SU-DHL-6 (cell line): ENCODE results near the gene PRKAR2B.

Experiments
- H2AFZ ChIP-seq: fragments of 200-600 bp; sonication (generic); 2 replicates; pipeline ENCODE4 v1.6.1; 2014; ENCODE audit warnings: low read depth, mild to moderate bottlenecking, moderate library complexity, mixed read lengths, antibody characterized with exemption, low read length; ENCODE audit not compliant: severe bottlenecking
- H3F3A ChIP-seq: fragments of 200-600 bp; shearing (Covaris generic); 2 replicates; pipeline ENCODE4 v1.6.0; 2016; ENCODE audit warnings: antibody characterized with exemption, mild to moderate bottlenecking; ENCODE audit not compliant: insufficient read depth
- H3K27ac ChIP-seq: fragments of 200-600 bp; sonication (generic); 2 replicates; pipeline ENCODE4 v1.5.1; 2016; ENCODE audit warnings: low read depth, mild to moderate bottlenecking, low read length, moderate library complexity, mixed read lengths
- H3K27me3 ChIP-seq: fragments of 200-600 bp; sonication (generic), shearing (Covaris generic); 2 replicates; pipeline ENCODE4 v1.6.0; 2014; ENCODE audit warnings: mild to moderate bottlenecking, low read length
- H3K36me3 ChIP-seq: fragments of 200-600 bp; sonication (generic); 2 replicates; pipeline ENCODE4 v1.6.1; 2014; ENCODE audit warnings: mild to moderate bottlenecking, low read length, mixed read lengths
- H3K4me2 ChIP-seq: fragments of 300-600, 200-600 bp; shearing (Covaris generic), sonication (generic); 2 replicates; pipeline ENCODE4 v1.6.0; 2014; ENCODE audit warnings: low read length, low read depth, mild to moderate bottlenecking; ENCODE audit not compliant: poor library complexity, severe bottlenecking
- H3K4me3 ChIP-seq: fragments of 200-600 bp; sonication (generic); 2 replicates; pipeline ENCODE4 v1.5.1; 2014; ENCODE audit warnings: antibody characterized with exemption, low read length, mild to moderate bottlenecking, mixed read lengths; ENCODE audit not compliant: insufficient read depth, poor library complexity, severe bottlenecking
- H3K79me2 ChIP-seq: fragments of 200-600 bp; sonication (generic); 2 replicates; pipeline ENCODE4 v1.6.1; 2014; ENCODE audit warnings: mild to moderate bottlenecking, low read length, moderate library complexity; ENCODE audit not compliant: insufficient read depth
- H3K9ac ChIP-seq: fragments of 200-600 bp; sonication (generic); 2 replicates; pipeline ENCODE4 v1.7.0; 2014; ENCODE audit warnings: mild to moderate bottlenecking, low read length
- H3K9me2 ChIP-seq: fragments of 200-600 bp; sonication (generic); replicated peaks from 2 replicates; pipeline ENCODE4 v1.6.1; 2014; ENCODE audit warnings: low read length; ENCODE audit not compliant: insufficient read depth
- H3K9me3 ChIP-seq: fragments of 200-600 bp; sonication (generic); 2 replicates; pipeline ENCODE4 v1.6.1; 2014; ENCODE audit warnings: low read length, mixed read lengths; ENCODE audit not compliant: insufficient read depth
- H4K20me1 ChIP-seq: fragments of 200-600 bp; sonication (generic); 2 replicates; pipeline ENCODE4 v1.6.1; 2014; ENCODE audit warnings: low read depth, mild to moderate bottlenecking, antibody characterized with exemption, low read length, moderate library complexity, mixed read lengths
- CTCF ChIP-seq: fragments of 200-600 bp; sonication (generic); IDR thresholded peaks from one replicate; pipeline ENCODE4 v1.5.1; 2017; ENCODE audit warnings: antibody characterized with exemption, mild to moderate bottlenecking, low read length, moderate library complexity; ENCODE audit not compliant: insufficient read depth, poor library complexity, severe bottlenecking
- EZH2phosphoT487 ChIP-seq: fragments of 200-600 bp; sonication (generic), shearing (Covaris generic); conservative IDR thresholded peaks from 2 replicates; pipeline ENCODE4 v1.6.1; 2018; ENCODE audit warnings: mild to moderate bottlenecking, antibody characterized with exemption, low read length, moderate library complexity, mixed read lengths

PRKAR2B gene

GRCh38 chr7:107185716-107186115 lies 141.2 kb downstream of the PRKAR2B start:
- Histone ChIP-seq H3K9me3 (no peaks in the 10 kb centered on the region), H3K9ac (no peak overlapping the region), H3K27ac (no peak overlapping the region), H3K27me3 (no peaks in the 10 kb centered on the region), H3K79me2 (no peaks in the 10 kb centered on the region), H3K9me2 (no peaks in the 10 kb centered on the region), H3K4me3 (no peak overlapping the region), H3K4me2 (no peak overlapping the region), H4K20me1 (no peaks in the 10 kb centered on the region), H3K36me3 (peaks cover 17% of the 10 kb centered on the region; the same call in 1 of the 2 replicates), H2AFZ (no peak overlapping the region), H3F3A (no peaks in the 10 kb centered on the region)
- TF ChIP-seq CTCF (no peak), EZH2phosphoT487 (no peak)

- H3K27ac ChIP-seq = no peak overlapping the region
- no peak overlapping the region for H3K9ac ChIP-seq
- peaks cover 17% of the 10 kb centered on the region; the same call in 1 of the 2 replicates for H3K36me3 ChIP-seq
- no peaks in the 10 kb centered on the region for H3K79me2 ChIP-seq
- H3K4me2 ChIP-seq = no peak overlapping the region
- H3K9me3 ChIP-seq = no peaks in the 10 kb centered on the region
- H3K4me3 ChIP-seq = no peak overlapping the region
- H4K20me1 ChIP-seq = no peaks in the 10 kb centered on the region
- no peaks in the 10 kb centered on the region for H3K27me3 ChIP-seq
- no peak for TF ChIP-seq CTCF
- no peak for TF ChIP-seq EZH2phosphoT487
- no peaks in the 10 kb centered on the region for H3K9me2 ChIP-seq
- H2AFZ ChIP-seq = no peak overlapping the region
- no peaks in the 10 kb centered on the region for H3F3A ChIP-seq
Measured at GRCh38 chr7:107186240-107186639, 141.7 kb downstream of the PRKAR2B start.

DNA sequence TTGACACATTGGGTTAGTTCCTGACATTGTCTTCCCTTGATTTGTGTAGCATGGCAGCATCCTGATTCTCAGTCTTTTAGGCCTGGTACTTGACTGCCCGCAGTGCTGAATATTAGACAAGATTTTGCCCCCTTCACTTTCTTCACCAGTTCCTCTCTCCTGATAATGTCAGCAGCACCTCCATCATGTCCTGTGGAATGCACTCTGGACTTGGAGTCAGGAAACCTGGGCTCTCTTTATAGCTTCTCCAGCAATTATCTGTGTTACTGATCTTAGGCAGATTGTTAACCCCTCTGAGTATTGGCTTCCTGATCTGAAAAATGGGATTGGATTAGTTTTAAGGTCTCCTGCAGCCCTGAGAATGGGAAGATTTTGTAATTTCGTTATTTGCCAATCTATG lies 143.3 kb downstream of the PRKAR2B start:
- no peak overlapping the region for H3K27ac ChIP-seq
- H3K4me3 ChIP-seq = no peak overlapping the region
- H3F3A ChIP-seq = no peaks in the 10 kb centered on the region
- TF ChIP-seq EZH2phosphoT487 (no peak), CTCF (no peak)
- H3K79me2 ChIP-seq = no peaks in the 10 kb centered on the region
- no peak overlapping the region for H3K9ac ChIP-seq
- no peaks in the 10 kb centered on the region for H4K20me1 ChIP-seq
- H3K4me2 ChIP-seq = no peak overlapping the region
- no peaks in the 10 kb centered on the region for H3K9me3 ChIP-seq
- H3K9me2 ChIP-seq = no peaks in the 10 kb centered on the region
- no peak overlapping the region for H2AFZ ChIP-seq
- peaks cover 14% of the 10 kb centered on the region; the same call in 1 of the 2 replicates for H3K36me3 ChIP-seq
- H3K27me3 ChIP-seq = no peaks in the 10 kb centered on the region
